Activated CD4-positive, alpha-beta T cell treated with anti-CD3 and anti-CD28 coated beads, Interleukin-2, Interleukin-4, amounts not matched to agents 100 ng/mL and 50 ng/mL, durations not matched to agents 16 hours and 8 hours (primary cell): Measurements from ENCODE around the gene MAPK12.
"Not testable (repeated sequence)": the region's sequence is repeated elsewhere in the genome, so short reads cannot be mapped to it uniquely, and the experiment has no call there.

Source experiments
- DNase-seq: peaks from one replicate; pipeline ENCODE4 v3.0.0-alpha.2; 2020; ENCODE audit warnings: low spot score

The MAPK12 gene

DNA sequence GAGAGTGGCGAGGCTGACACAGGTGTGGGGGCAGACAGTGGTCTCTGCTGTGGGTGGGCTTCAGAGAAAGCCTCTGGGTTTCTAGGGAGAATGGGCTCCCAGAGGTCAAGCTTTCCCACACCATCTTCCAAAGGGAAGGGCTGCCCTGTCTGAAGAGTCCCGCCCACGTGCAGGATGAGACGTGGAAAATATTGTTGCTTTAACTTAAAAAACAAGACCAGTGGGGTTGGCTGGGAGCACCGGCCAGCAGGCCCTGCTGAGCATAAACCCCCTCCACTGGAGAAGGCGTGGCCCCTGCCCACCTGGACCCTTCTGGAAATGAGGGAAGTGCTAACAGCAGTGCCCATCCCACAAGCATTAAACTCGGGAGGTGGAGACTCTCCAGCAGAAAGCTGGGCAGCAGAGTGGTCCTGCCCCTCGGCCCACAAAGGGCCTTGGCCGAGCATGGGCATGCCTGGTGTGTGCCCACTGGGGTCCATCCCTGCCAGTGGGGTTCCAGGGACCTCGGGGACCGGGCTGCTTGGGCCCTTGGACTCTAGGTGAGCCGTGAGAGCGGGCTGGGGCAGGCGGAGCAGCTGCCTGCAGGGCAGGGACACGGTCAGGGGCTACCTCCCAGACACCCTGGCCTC is 45.3 kb downstream of the MAPK12 start:
- no peak for DNase-seq

DNA sequence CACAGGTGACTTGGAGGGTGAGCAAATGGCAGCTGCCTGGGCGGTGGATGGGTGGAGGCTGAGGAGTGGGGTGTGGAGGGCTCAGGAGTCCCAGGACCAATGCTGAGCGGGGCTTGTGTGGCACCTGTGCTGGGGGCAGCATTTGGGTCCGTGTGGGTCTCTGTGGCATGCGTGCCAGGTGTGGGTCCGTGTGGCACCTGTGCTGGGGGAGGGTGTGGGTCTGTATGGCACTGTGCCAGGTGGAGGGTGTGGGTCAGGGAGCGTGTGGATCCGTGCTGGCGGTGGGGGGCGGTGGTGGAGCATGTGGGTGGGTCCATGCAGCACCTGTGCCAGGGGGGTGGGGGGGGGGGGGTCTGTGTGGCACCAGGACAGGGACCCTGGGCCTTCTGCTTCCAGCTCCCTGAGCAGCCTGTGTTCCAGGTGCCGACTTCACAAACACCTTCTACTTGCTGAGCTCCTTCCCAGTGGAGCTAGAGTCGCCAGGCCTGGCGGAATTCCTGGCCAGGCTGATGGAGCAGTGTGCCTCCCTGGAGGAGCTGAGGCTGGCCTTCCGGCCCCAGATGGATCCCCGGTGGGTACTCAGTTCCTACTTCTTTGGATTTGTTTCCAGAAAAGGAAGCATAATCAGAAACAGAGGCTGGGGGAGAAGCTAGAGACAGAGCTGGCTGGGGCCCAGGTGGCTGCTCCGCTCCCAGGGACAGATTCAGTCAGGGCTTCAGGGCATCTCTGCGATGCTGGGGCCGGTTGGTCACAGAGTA is 46.0 kb downstream of the MAPK12 start:
- DNase-seq: no peak

- no peak for DNase-seq
Observed at GRCh38 chr22:50213263-50213662, 48.2 kb downstream of the MAPK12 start.

GRCh38 chr22:50211147-50211546 is 50.3 kb downstream of the MAPK12 start:
- DNase-seq: no peak

DNA sequence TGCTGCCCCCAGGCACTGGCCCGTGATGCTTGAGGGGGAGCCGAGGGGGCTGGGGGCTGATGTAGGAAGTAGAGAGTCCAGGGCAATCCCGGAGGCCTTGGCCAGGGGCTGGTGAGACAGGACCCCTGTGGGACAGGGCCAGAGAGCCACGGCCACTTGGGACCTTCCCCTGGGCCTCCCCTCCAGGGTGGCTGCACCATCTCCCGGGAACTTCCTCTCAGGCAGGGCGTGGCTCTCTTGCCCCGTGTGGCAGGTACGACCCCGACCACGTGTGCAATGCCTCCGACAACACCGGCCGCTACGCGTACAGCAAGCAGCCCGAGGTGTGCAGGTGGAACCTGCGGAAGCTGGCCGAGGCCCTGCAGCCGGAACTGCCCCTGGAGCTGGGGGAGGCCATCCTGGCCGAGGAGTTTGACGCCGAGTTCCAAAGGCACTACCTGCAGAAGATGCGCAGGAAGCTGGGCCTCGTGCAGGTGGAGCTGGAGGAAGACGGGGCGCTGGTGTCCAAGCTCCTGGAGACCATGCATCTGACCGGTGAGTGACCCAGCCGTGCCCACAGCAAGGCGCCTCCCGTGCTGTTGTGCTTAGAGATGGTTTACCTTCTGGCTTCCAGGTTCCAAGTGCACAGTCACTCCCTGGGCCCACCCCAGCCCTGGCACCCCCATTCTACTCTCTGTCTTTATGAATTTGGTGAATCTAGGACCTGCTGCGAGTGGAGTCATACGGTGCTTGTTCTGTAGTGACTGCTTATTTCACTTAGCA is 50.9 kb downstream of the MAPK12 start:
- DNase-seq: no peak

- peak; percentile 70 for DNase-seq
Observed at GRCh38 chr22:50209893-50210292, 51.6 kb downstream of the MAPK12 start.

- DNase-seq: no peak
Observed at GRCh38 chr22:50208939-50209892, 52.3 kb downstream of the MAPK12 start.

DNA sequence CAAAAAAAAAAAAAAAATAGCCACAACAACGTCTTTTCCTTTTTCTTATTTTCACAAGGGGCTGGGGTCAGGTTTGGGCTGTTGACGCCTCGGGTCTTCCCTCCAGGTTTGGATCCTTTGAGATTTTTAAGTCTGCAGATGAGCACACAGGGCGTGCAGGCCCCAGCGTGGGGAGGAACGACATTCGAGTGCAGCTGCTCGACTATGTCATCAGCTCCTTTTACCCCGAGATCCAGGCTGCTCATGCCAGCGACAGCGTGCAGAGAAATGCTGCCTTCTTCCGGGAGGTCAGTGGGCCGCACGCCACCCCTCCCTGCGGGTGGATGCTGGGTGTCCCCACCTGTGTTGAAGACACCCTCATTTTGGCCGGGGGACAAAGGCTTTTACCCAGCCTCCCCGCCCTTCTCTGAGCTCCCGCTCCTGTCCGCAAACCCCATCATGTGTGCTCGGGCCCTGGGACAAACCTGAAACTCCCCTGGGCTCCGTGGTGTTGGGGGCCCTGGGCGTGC is 53.0 kb downstream of the MAPK12 start:
- DNase-seq: no peak

DNA sequence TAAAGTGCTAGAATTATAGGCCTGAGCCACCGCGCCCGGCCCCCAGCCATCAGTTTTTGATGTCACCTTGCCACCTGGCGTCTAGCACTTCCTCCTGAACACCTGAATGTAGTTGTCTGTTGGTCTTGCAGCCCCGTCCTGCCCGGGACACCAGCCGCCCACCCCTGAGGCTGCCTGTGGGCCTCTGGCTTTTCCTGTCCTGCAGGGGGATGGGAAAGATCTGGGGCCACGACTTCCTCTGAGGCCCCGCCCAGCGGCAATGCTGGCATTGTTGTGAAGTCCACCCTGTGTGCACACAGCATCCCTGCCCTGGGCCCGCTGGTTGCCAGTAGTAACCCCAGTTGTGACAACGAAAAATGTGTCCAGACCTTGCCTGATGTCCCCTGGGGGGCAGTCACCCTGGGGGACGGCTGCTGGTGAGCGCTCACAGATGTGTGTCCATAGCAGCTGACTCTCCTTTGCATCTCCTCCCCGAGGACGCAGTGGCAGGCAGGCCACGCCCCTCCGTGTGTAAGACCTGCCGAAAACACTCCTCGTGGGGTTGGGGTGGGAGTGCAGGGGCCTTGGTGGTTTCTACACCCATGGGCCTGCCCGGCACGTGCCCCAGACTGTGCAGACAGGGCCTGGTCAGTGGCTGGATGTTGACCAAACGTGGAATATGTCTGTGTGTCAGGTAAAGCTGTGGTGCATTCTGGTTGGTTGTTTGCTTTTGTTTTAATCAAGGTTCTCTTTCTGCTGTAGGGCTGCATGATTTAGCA is 53.9 kb downstream of the MAPK12 start:
- no peak for DNase-seq

- no peak for DNase-seq
Observed at GRCh38 chr22:50206599-50206998, 54.9 kb downstream of the MAPK12 start.

- DNase-seq: no peak
Observed at GRCh38 chr22:50205781-50206569, 55.5 kb downstream of the MAPK12 start.

DNA sequence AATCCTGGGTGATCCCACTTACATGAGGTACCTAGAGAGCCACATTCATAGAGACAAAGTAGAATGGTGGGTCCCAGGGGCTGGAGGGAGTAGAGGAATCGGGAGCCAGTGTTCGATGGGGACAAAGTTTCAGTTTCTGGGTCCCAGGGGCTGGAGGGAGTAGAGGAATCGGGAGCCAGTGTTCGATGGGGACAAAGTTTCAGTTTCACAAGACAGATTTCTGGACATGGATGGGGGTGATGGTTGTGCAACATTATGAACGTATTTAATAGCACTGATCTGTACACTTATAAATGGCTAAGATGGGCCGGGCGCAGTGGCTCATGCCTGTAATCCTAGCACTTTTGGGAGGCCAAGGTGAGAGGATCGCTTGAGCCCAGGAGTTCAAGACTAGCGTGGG is 56.5 kb downstream of the MAPK12 start:
- not testable (repeated sequence) for DNase-seq

DNA sequence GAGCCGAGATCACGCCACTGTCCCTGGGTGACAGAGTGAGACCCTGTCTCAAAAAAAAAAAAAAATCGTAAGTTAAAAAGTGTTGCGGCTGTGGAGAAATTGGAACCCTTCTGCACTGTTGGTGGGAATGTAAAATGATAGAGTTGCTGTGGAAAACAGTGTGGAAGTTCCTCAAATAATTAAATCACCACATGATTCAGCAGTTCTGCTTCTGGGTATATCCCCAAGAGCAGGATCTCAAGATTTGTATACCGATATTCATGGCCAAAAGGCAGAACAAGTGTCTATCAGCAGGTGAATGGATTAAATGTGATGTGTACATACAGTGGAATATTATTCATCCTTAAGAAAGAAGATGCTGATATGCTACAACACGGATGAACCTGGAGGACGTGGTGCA is 56.9 kb downstream of the MAPK12 start:
- no peak for DNase-seq

DNA sequence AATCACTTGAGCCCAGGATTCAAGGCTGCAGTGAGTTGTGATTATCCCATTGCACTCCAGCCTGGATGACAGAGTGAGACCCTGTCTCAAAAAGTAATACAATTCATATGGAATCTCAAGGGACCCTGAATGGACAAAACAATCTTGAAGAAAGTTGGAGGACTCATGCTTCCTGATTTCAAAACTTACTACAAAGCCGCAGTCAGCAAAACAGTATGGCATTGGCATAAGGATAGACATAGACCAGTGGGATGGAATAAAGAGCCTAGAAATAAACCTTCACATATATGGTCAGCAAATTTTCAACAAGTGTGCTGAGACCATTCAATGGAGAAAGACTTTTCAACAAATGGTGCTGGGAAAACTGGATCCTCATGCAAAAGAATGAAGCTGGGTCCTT is 58.2 kb downstream of the MAPK12 start:
- no peak for DNase-seq
